ENCODE data around the gene ENPP7. TPM values are rescaled to one million over a fixed set of nuclear protein-coding genes. Genes with fewer than 3 reads are reported as not detected.
A peak's percentile ranks its signal among the peaks of the same experiment; 100 is the strongest.

The ENPP7 gene
- total RNA-seq, 1 donor from 2014 or later, result not detected

GRCh38 chr17:79706931-79707850 is 23.6 kb upstream of the ENPP7 start:
- Mint-ChIP-seq H3K9me3 (ENCODE audit: unreplicated experiment) (no peaks in the 10 kb centered on the region), H3K4me3 (ENCODE audit: unreplicated experiment) (no peak overlapping the region), H3K27ac (ENCODE audit: unreplicated experiment) (no peak overlapping the region), H3K36me3 (ENCODE audit: low read depth, unreplicated experiment) (no peaks in the 10 kb centered on the region), H3K27me3 (ENCODE audit: unreplicated experiment) (peaks cover 7% of the 10 kb centered on the region), H3K4me1 (ENCODE audit: unreplicated experiment) (no peaks in the 10 kb centered on the region)
- no peak for TF ChIP-seq CTCF (IDR thresholded peaks at IDR 0.05; ENCODE audit: unreplicated experiment)
- DNase-seq (ENCODE audit: low spot score), result no peak

- Mint-ChIP-seq H3K36me3 (ENCODE audit: low read depth, unreplicated experiment) (no peaks in the 10 kb centered on the region), H3K27ac (ENCODE audit: unreplicated experiment) (no peak overlapping the region), H3K9me3 (ENCODE audit: unreplicated experiment) (no peaks in the 10 kb centered on the region), H3K4me3 (ENCODE audit: unreplicated experiment) (no peak overlapping the region), H3K4me1 (ENCODE audit: unreplicated experiment) (no peaks in the 10 kb centered on the region), H3K27me3 (ENCODE audit: unreplicated experiment) (peaks cover 7% of the 10 kb centered on the region)
- peak; percentile 93 for TF ChIP-seq CTCF (IDR thresholded peaks at IDR 0.05; ENCODE audit: unreplicated experiment)
- peak; percentile 72 for DNase-seq (ENCODE audit: low spot score)
These were observed 22.5 kb upstream of the ENPP7 start for GRCh38 chr17:79707931-79708891.

GRCh38 chr17:79711715-79712305 is 18.9 kb upstream of the ENPP7 start:
- no peak for DNase-seq (ENCODE audit: low spot score)
- H3K4me1 Mint-ChIP-seq (ENCODE audit: unreplicated experiment), result no peaks in the 10 kb centered on the region
- no peaks in the 10 kb centered on the region for H3K27me3 Mint-ChIP-seq (ENCODE audit: unreplicated experiment)
- H3K9me3 Mint-ChIP-seq (ENCODE audit: unreplicated experiment), result no peaks in the 10 kb centered on the region
- no peak for TF ChIP-seq CTCF (IDR thresholded peaks at IDR 0.05; ENCODE audit: unreplicated experiment)
- no peak overlapping the region for H3K27ac Mint-ChIP-seq (ENCODE audit: unreplicated experiment)
- no peak overlapping the region for H3K4me3 Mint-ChIP-seq (ENCODE audit: unreplicated experiment)
- no peaks in the 10 kb centered on the region for H3K36me3 Mint-ChIP-seq (ENCODE audit: low read depth, unreplicated experiment)

- no peak for DNase-seq (ENCODE audit: low spot score)
- Mint-ChIP-seq H3K4me1 (ENCODE audit: unreplicated experiment) (no peaks in the 10 kb centered on the region), H3K27me3 (ENCODE audit: unreplicated experiment) (peaks cover 4% of the 10 kb centered on the region), H3K27ac (ENCODE audit: unreplicated experiment) (no peak overlapping the region), H3K9me3 (ENCODE audit: unreplicated experiment) (no peaks in the 10 kb centered on the region), H3K4me3 (ENCODE audit: unreplicated experiment) (no peak overlapping the region), H3K36me3 (ENCODE audit: low read depth, unreplicated experiment) (no peaks in the 10 kb centered on the region)
- TF ChIP-seq CTCF (IDR thresholded peaks at IDR 0.05; ENCODE audit: unreplicated experiment), result no peak
These were observed 17.4 kb upstream of the ENPP7 start for GRCh38 chr17:79713391-79713790.
